Stimulated activated CD8-positive, alpha-beta memory T cell treated with anti-CD3 and anti-CD28 coated beads, Interleukin-7, amount 100 ng/mL, for 1 hour (primary cell): Measurements from ENCODE around the gene ANOS1.
"Not testable (repeated sequence)": the region's sequence is repeated elsewhere in the genome, so short reads cannot be mapped to it uniquely, and the experiment has no call there.

Experiments
- DNase-seq, 2 donors: peaks; one replicate each; pipeline ENCODE4 v3.0.0-alpha.2; 2020; ENCODE audit warnings: low read depth in 2 of 2

Gene ANOS1

GRCh38 chrX:8731559-8732395, at the start of gene ANOS1:
TSS of gene ANOS1 (minus strand) at chrX:8732137. CDS start at chrX:8732036, 101 bp downstream.
- DNase-seq, result no peak

GRCh38 chrX:8773117-8773516, 41.2 kb upstream of the ANOS1 start:
- no peak for DNase-seq

- no peak for DNase-seq
Measured at GRCh38 chrX:8760021-8760420, 28.1 kb upstream of the ANOS1 start.

- not testable (repeated sequence) for DNase-seq
Measured at GRCh38 chrX:8758706-8759105, 26.8 kb upstream of the ANOS1 start.

GRCh38 chrX:8757609-8758389, 25.9 kb upstream of the ANOS1 start:
- not testable (repeated sequence) for DNase-seq

GRCh38 chrX:8755813-8756212, 23.9 kb upstream of the ANOS1 start:
- DNase-seq, result no peak

- DNase-seq, result no peak
Measured at GRCh38 chrX:8755116-8755515, 23.2 kb upstream of the ANOS1 start.

GRCh38 chrX:8749697-8750096, 17.8 kb upstream of the ANOS1 start:
- DNase-seq, result no peak

GRCh38 chrX:8748855-8749254, 16.9 kb upstream of the ANOS1 start:
- DNase-seq, result no peak

GRCh38 chrX:8743126-8743732, 11.3 kb upstream of the ANOS1 start:
- DNase-seq, result peak; percentile 18 to 46

- DNase-seq, result no peak
Measured at GRCh38 chrX:8741981-8742380, 10.0 kb upstream of the ANOS1 start.

- no peak for DNase-seq
Measured at GRCh38 chrX:8738588-8739189, 6.8 kb upstream of the ANOS1 start.

- DNase-seq, result no peak
Measured at GRCh38 chrX:8737883-8738282, 5.9 kb upstream of the ANOS1 start.

- DNase-seq, result no peak
Measured at GRCh38 chrX:8730812-8731558, 952 bp downstream of the ANOS1 start.

- no peak for DNase-seq
Measured at GRCh38 chrX:8729811-8730210, 2.1 kb downstream of the ANOS1 start.

- no peak for DNase-seq
Measured at GRCh38 chrX:8728932-8729535, 2.9 kb downstream of the ANOS1 start.

GRCh38 chrX:8726031-8726652, 5.8 kb downstream of the ANOS1 start:
- DNase-seq, result no peak

GRCh38 chrX:8724300-8724699, 7.6 kb downstream of the ANOS1 start:
- no peak for DNase-seq

- DNase-seq, result no peak
Measured at GRCh38 chrX:8721536-8721935, 10.4 kb downstream of the ANOS1 start.

- DNase-seq, result no peak
Measured at GRCh38 chrX:8720136-8720535, 11.8 kb downstream of the ANOS1 start.

- no peak for DNase-seq
Measured at GRCh38 chrX:8717354-8717753, 14.6 kb downstream of the ANOS1 start.
